H9 (cell line): ENCODE measurements around the gene IL1RAPL1. TPM values are rescaled to one million over a fixed set of nuclear protein-coding genes. Genes with fewer than 3 reads are reported as not detected.

Source experiments
- DNase-seq: peaks from one replicate; pipeline ENCODE4 v3.0.0-alpha.2; 2017
- H2AFZ ChIP-seq: one replicate; pipeline ENCODE4 v1.6.1; 2013; ENCODE audit warnings: mild to moderate bottlenecking, low read length, control low read depth, moderate library complexity
- H2AK5ac ChIP-seq: 2 replicates; pipeline ENCODE4 v1.6.1; 2013; ENCODE audit warnings: low read length, control low read depth, mixed read lengths; ENCODE audit not compliant: insufficient read length
- H2BK120ac ChIP-seq: one replicate; pipeline ENCODE4 v1.6.1; 2013; ENCODE audit warnings: low read depth, mild to moderate bottlenecking, low read length, control low read depth, inconsistent platforms; ENCODE audit not compliant: poor library complexity, severe bottlenecking
- H2BK12ac ChIP-seq: 2 replicates; pipeline ENCODE4 v1.6.1; 2013; ENCODE audit warnings: low read length, control low read depth, mixed read lengths, low read depth; ENCODE audit not compliant: insufficient read length
- H2BK15ac ChIP-seq: 2 replicates; pipeline ENCODE4 v1.6.1; 2013; ENCODE audit warnings: low read depth, low read length, control low read depth
- H2BK20ac ChIP-seq: one replicate; pipeline ENCODE4 v1.6.1; 2013; ENCODE audit warnings: low read depth, mild to moderate bottlenecking, low read length, control low read depth, inconsistent platforms; ENCODE audit not compliant: poor library complexity, severe bottlenecking
- H2BK5ac ChIP-seq: 2 replicates; pipeline ENCODE4 v1.6.1; 2013; ENCODE audit warnings: low read length, control low read depth, mixed read lengths; ENCODE audit not compliant: insufficient read length
- H3K14ac ChIP-seq: 2 replicates; pipeline ENCODE4 v1.6.1; 2013; ENCODE audit warnings: low read length, control low read depth; ENCODE audit not compliant: insufficient read depth
- H3K18ac ChIP-seq: 2 replicates; pipeline ENCODE4 v1.6.1; 2013; ENCODE audit warnings: low read depth, mild to moderate bottlenecking, mixed read lengths, low read length, control low read depth; ENCODE audit not compliant: insufficient read length
- H3K23ac ChIP-seq: 2 replicates; pipeline ENCODE4 v1.6.1; 2013; ENCODE audit warnings: low read length, control low read depth, mixed read lengths, low read depth; ENCODE audit not compliant: insufficient read length
- H3K23me2 ChIP-seq: 2 replicates; pipeline ENCODE4 v1.6.1; 2013; ENCODE audit warnings: low read depth, mild to moderate bottlenecking, mixed read lengths, low read length, control low read depth; ENCODE audit not compliant: insufficient read length, poor library complexity, severe bottlenecking
- H3K27ac ChIP-seq: 2 replicates; pipeline ENCODE4 v1.5.1; 2013; ENCODE audit warnings: low read length, control low read depth, mixed read lengths, low read depth; ENCODE audit not compliant: insufficient read length
- H3K27me3 ChIP-seq: 2 replicates; pipeline ENCODE4 v1.6.1; 2013; ENCODE audit warnings: low read length, control low read depth, inconsistent platforms; ENCODE audit not compliant: insufficient read depth
- H3K4ac ChIP-seq: 2 replicates; pipeline ENCODE4 v1.6.1; 2013; ENCODE audit warnings: low read depth, mild to moderate bottlenecking, control low read depth, inconsistent platforms, low read length, moderate library complexity
- H3K4me1 ChIP-seq: 2 replicates; pipeline ENCODE4 v1.6.1; 2013; ENCODE audit warnings: low read length, control low read depth, inconsistent platforms; ENCODE audit not compliant: insufficient read depth
- H3K4me2 ChIP-seq: 2 replicates; pipeline ENCODE4 v1.6.1; 2013; ENCODE audit warnings: low read length, control low read depth, mixed read lengths; ENCODE audit not compliant: insufficient read length, insufficient read depth
- H3K56ac ChIP-seq: 2 replicates; pipeline ENCODE4 v1.6.1; 2013; ENCODE audit warnings: low read depth, mild to moderate bottlenecking, mixed read lengths, low read length, control low read depth; ENCODE audit not compliant: insufficient read length
- H3K79me1 ChIP-seq: 2 replicates; pipeline ENCODE4 v1.6.1; 2013; ENCODE audit warnings: low read depth, mild to moderate bottlenecking, moderate library complexity, low read length, control low read depth, inconsistent platforms; ENCODE audit not compliant: insufficient read depth, poor library complexity, severe bottlenecking
- H3K79me2 ChIP-seq: 2 replicates; pipeline ENCODE4 v1.6.1; 2013; ENCODE audit warnings: low read length, control low read depth, inconsistent platforms; ENCODE audit not compliant: insufficient read depth
- H3K9ac ChIP-seq: 2 replicates; pipeline ENCODE4 v1.6.1; 2013; ENCODE audit warnings: low read length, control low read depth, mixed read lengths; ENCODE audit not compliant: insufficient read length; ENCODE audit errors: extremely low read depth
- H3K9me3 ChIP-seq: one replicate; pipeline ENCODE4 v1.6.1; 2013; ENCODE audit warnings: low read depth, low read length, inconsistent platforms; ENCODE audit not compliant: control insufficient read depth
- H3T11ph ChIP-seq: one replicate; pipeline ENCODE4 v1.6.1; 2013; ENCODE audit warnings: mild to moderate bottlenecking, low read length, control low read depth, inconsistent platforms
- H4K20me1 ChIP-seq: one replicate; pipeline ENCODE4 v1.6.1; 2013; ENCODE audit not compliant: control insufficient read depth, insufficient read length, insufficient read depth
- H4K5ac ChIP-seq: 2 replicates; pipeline ENCODE4 v1.6.1; 2013; ENCODE audit warnings: low read depth, mild to moderate bottlenecking, mixed read lengths, low read length, control low read depth; ENCODE audit not compliant: insufficient read length
- H4K8ac ChIP-seq: replicated peaks from 2 replicates; pipeline ENCODE4 v1.6.1; 2013; ENCODE audit warnings: low read length, control low read depth, mixed read lengths, low read depth; ENCODE audit not compliant: insufficient read length
- H4K91ac ChIP-seq: 2 replicates; pipeline ENCODE4 v1.6.1; 2013; ENCODE audit warnings: low read depth, mild to moderate bottlenecking, moderate library complexity, mixed read lengths, low read length, control low read depth; ENCODE audit not compliant: insufficient read length
- H3K27ac Mint-ChIP-seq, 3 experiments: 2 replicates in 2 of 3; 3 replicates in 1 of 3; pipeline ENCODE4 v1.8.0; 2020 to 2021; ENCODE audit warnings: mixed read lengths in 3 of 3, mild to moderate bottlenecking in 1 of 3, moderate library complexity in 1 of 3
- H3K27me3 Mint-ChIP-seq: 2 replicates; pipeline ENCODE4 v1.8.0; 2021; ENCODE audit warnings: low read depth, mild to moderate bottlenecking, moderate library complexity, mixed read lengths
- H3K36me3 Mint-ChIP-seq, 3 experiments: 2 replicates in 2 of 3; 3 replicates in 1 of 3; pipeline ENCODE4 v1.8.0; 2020 to 2021; ENCODE audit warnings: low read depth in 3 of 3, mixed read lengths in 3 of 3; ENCODE audit not compliant: insufficient read depth in 1 of 3
- H3K4me1 Mint-ChIP-seq, 2 experiments: 2 replicates each; pipeline ENCODE4 v1.8.0; 2020; ENCODE audit warnings: mixed read lengths in 2 of 2
- H3K4me3 Mint-ChIP-seq, 2 experiments: 2 replicates in 1 of 2; 3 replicates in 1 of 2; pipeline ENCODE4 v1.8.0; 2020 to 2021; ENCODE audit warnings: mild to moderate bottlenecking in 2 of 2, mixed read lengths in 2 of 2, moderate library complexity in 1 of 2
- H3K9me3 Mint-ChIP-seq, 2 experiments: 2 replicates in 1 of 2; 3 replicates in 1 of 2; pipeline ENCODE4 v1.8.0; 2020; ENCODE audit warnings: mild to moderate bottlenecking in 2 of 2, mixed read lengths in 2 of 2, moderate library complexity in 1 of 2
- WGBS: extraction: QIAGEN DNeasy Blood & Tissue Kit; methylation state at CpG from one replicate; pipeline ENCODE4 v1.1.7; 2013; ENCODE audit warnings: missing lambda C conversion rate, low lambda C conversion rate, mixed read lengths; ENCODE audit not compliant: insufficient read length; ENCODE audit errors: extremely low coverage; 5-methylcytosine and 5-hydroxymethylcytosine counted together
- total RNA-seq: library from RNA; stranded (reverse); gene quantifications from 2 replicates; pipeline ENCODE4 v1.2.1, GENCODE V29; 2021
- TF ChIP-seq, protein P1 (sequence below): fragments of 200-600 bp; sonication (generic); conservative IDR thresholded peaks from 3 replicates; pipeline ENCODE4 v1.8.0; 2021; ENCODE audit warnings: antibody characterized with exemption, mild to moderate bottlenecking

The IL1RAPL1 gene
- total RNA-seq, 1 experiment from 2014 or later = 0.31 TPM

- TF ChIP-seq, protein P1, sequence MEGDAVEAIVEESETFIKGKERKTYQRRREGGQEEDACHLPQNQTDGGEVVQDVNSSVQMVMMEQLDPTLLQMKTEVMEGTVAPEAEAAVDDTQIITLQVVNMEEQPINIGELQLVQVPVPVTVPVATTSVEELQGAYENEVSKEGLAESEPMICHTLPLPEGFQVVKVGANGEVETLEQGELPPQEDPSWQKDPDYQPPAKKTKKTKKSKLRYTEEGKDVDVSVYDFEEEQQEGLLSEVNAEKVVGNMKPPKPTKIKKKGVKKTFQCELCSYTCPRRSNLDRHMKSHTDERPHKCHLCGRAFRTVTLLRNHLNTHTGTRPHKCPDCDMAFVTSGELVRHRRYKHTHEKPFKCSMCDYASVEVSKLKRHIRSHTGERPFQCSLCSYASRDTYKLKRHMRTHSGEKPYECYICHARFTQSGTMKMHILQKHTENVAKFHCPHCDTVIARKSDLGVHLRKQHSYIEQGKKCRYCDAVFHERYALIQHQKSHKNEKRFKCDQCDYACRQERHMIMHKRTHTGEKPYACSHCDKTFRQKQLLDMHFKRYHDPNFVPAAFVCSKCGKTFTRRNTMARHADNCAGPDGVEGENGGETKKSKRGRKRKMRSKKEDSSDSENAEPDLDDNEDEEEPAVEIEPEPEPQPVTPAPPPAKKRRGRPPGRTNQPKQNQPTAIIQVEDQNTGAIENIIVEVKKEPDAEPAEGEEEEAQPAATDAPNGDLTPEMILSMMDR = no peak
- Histone ChIP-seq H2BK120ac (no peak overlapping the region), H4K20me1 (no peaks in the 10 kb centered on the region), H3K14ac (no peak overlapping the region), H3K79me2 (no peaks in the 10 kb centered on the region), H4K91ac (no peak overlapping the region), H3K18ac (no peak overlapping the region), H3K4ac (no peak overlapping the region), H3K27ac (no peak overlapping the region), H3K23me2 (no peaks in the 10 kb centered on the region), H4K8ac (no peak overlapping the region), H3K23ac (no peak overlapping the region), H3K27me3 (no peaks in the 10 kb centered on the region), H2AK5ac (no peak overlapping the region), H3T11ph (no peak overlapping the region), H2BK20ac (no peak overlapping the region), H2BK12ac (no peak overlapping the region), H3K56ac (no peak overlapping the region), H3K9ac (no peak overlapping the region), H4K5ac (no peak overlapping the region), H2BK5ac (no peak overlapping the region), H3K79me1 (no peaks in the 10 kb centered on the region), H3K4me2 (no peak overlapping the region), H3K9me3 (no peaks in the 10 kb centered on the region), H2AFZ (no peak overlapping the region), H3K4me1 (no peaks in the 10 kb centered on the region), H2BK15ac (no peak overlapping the region)
- peaks cover 0 to 1% (median 0%) of the 10 kb centered on the region in 3 experiments; a peak in 1 of 7 replicates for H3K36me3 Mint-ChIP-seq
- WGBS = no CpG with 5 or more reads among the region's 4 CpGs
- no peaks in the 10 kb centered on the region for H3K27me3 Mint-ChIP-seq
- peaks cover 11 to 14% of the 10 kb centered on the region in 2 experiments for H3K4me1 Mint-ChIP-seq
- DNase-seq = no peak
- H3K4me3 Mint-ChIP-seq = no peak overlapping the region
- peaks cover 0 to 63% of the 10 kb centered on the region in 2 experiments; a peak in 4 of 5 replicates for H3K9me3 Mint-ChIP-seq
- H3K27ac Mint-ChIP-seq = no peak overlapping the region
These were observed 1280.7 kb downstream of the IL1RAPL1 start for GRCh38 chrX:29867971-29868370.
